ENCODE data around the gene ITPK1.

The ITPK1 gene

DNA sequence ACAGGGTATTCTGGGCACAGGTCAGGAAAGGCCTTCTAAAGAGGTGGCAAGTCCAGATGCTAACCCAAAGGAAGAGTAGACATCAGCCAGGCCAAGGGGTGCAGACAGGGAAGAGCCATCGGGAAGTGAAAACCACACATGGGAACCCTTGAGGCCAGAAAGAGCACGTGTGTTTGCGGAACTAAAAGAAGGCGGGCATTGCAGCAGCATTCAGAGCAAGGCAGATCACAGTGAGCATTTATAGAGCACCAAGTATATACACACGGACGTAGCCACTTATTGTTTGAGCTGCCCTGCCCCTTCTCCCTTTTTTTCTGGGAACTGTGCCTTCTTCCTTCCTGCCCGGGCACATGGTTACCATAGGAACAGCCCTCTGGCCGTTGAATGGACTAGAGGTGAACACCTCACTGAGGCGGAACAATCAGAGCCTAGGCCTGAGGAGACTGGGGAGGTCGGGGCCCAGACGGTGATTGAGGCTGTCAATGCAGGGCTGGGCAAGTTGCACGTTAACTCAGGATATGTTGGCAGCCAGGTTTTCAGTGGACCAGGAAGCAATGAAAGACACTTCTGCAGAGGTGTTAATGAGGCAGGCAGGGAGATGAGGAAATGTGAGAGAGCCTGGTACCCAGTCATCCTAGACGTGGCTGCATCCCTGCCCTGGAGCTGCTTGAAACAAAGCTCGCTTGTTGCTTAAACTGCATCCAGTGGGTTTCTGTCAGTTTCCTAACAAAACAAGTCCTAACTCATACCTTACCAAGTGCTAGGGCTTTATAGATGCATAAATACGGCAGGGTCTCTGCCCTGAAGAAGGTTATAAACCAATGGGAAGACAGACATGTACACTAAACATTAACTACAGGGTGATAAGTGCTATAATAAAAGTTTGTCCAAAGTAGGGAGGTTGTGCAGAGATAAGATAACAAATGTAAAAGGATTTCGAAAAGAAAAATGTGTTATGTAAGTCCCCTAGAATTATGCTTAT, 34.8 kb upstream of the ITPK1 start:
- no peak for TF ChIP-seq NFIC (IDR thresholded peaks at IDR 0.05)
- TF ChIP-seq, protein P1, sequence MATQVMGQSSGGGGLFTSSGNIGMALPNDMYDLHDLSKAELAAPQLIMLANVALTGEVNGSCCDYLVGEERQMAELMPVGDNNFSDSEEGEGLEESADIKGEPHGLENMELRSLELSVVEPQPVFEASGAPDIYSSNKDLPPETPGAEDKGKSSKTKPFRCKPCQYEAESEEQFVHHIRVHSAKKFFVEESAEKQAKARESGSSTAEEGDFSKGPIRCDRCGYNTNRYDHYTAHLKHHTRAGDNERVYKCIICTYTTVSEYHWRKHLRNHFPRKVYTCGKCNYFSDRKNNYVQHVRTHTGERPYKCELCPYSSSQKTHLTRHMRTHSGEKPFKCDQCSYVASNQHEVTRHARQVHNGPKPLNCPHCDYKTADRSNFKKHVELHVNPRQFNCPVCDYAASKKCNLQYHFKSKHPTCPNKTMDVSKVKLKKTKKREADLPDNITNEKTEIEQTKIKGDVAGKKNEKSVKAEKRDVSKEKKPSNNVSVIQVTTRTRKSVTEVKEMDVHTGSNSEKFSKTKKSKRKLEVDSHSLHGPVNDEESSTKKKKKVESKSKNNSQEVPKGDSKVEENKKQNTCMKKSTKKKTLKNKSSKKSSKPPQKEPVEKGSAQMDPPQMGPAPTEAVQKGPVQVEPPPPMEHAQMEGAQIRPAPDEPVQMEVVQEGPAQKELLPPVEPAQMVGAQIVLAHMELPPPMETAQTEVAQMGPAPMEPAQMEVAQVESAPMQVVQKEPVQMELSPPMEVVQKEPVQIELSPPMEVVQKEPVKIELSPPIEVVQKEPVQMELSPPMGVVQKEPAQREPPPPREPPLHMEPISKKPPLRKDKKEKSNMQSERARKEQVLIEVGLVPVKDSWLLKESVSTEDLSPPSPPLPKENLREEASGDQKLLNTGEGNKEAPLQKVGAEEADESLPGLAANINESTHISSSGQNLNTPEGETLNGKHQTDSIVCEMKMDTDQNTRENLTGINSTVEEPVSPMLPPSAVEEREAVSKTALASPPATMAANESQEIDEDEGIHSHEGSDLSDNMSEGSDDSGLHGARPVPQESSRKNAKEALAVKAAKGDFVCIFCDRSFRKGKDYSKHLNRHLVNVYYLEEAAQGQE (IDR thresholded peaks at IDR 0.05; ENCODE audit: low read depth): no peak
- no peak for TF ChIP-seq CEBPB (IDR thresholded peaks at IDR 0.05)
- no peak for TF ChIP-seq CREB1 (IDR thresholded peaks at IDR 0.05; ENCODE audit: low read depth)
- TF ChIP-seq USF1 (IDR thresholded peaks at IDR 0.05): no peak
- TF ChIP-seq EP300 (IDR thresholded peaks at IDR 0.05; ENCODE audit: borderline replicate concordance): no peak
- TF ChIP-seq YY1 (IDR thresholded peaks at IDR 0.05; ENCODE audit: low read depth): no peak
- TF ChIP-seq TEAD4 (IDR thresholded peaks at IDR 0.05): no peak
- no peak for TF ChIP-seq ZBTB7A (IDR thresholded peaks at IDR 0.05; ENCODE audit: low read depth)
- no peak for TF ChIP-seq EGR1 (IDR thresholded peaks at IDR 0.05)
- TF ChIP-seq, protein P2, sequence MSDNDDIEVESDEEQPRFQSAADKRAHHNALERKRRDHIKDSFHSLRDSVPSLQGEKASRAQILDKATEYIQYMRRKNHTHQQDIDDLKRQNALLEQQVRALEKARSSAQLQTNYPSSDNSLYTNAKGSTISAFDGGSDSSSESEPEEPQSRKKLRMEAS (IDR thresholded peaks at IDR 0.05): no peak
- TF ChIP-seq FOXM1 (IDR thresholded peaks at IDR 0.05; ENCODE audit: borderline replicate concordance, low read depth): no peak
- no peak for TF ChIP-seq RAD21 (IDR thresholded peaks at IDR 0.05; ENCODE audit: low read depth)
- no peak for TF ChIP-seq TAF1 (IDR thresholded peaks at IDR 0.05; ENCODE audit: low read depth)
- no peak for TF ChIP-seq TCF12 (IDR thresholded peaks at IDR 0.05; ENCODE audit: low read depth)

DNA sequence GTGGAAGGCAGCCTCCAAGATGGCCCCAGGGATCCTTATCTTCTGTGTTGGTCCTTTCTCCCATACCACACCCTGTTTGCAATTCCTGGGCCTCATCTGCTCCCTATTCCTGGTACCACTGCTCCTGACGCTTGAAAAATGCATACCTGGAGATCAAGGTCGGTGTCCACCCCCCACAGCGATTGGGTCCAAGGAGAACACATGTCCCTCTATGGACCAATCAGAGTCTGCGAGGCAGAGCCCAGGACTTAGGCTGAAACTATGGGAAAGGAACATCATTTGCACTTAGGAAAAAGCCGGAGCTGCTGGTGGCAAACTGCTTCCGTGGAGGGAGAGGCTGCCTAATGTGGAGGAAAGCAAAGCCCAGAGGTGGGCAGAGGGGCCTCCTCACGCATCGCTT, 33.3 kb upstream of the ITPK1 start:
- TF ChIP-seq TCF12 (IDR thresholded peaks at IDR 0.05; ENCODE audit: low read depth) (no peak), YY1 (IDR thresholded peaks at IDR 0.05; ENCODE audit: low read depth) (no peak), RAD21 (IDR thresholded peaks at IDR 0.05; ENCODE audit: low read depth) (no peak), CEBPB (IDR thresholded peaks at IDR 0.05) (no peak), NFIC (IDR thresholded peaks at IDR 0.05) (no peak), TAF1 (IDR thresholded peaks at IDR 0.05; ENCODE audit: low read depth) (no peak), FOXM1 (IDR thresholded peaks at IDR 0.05; ENCODE audit: borderline replicate concordance, low read depth) (no peak), EGR1 (IDR thresholded peaks at IDR 0.05) (no peak), EP300 (IDR thresholded peaks at IDR 0.05; ENCODE audit: borderline replicate concordance) (no peak), USF1 (IDR thresholded peaks at IDR 0.05) (no peak)
- TF ChIP-seq, protein P1 (IDR thresholded peaks at IDR 0.05; ENCODE audit: low read depth): no peak

DNA sequence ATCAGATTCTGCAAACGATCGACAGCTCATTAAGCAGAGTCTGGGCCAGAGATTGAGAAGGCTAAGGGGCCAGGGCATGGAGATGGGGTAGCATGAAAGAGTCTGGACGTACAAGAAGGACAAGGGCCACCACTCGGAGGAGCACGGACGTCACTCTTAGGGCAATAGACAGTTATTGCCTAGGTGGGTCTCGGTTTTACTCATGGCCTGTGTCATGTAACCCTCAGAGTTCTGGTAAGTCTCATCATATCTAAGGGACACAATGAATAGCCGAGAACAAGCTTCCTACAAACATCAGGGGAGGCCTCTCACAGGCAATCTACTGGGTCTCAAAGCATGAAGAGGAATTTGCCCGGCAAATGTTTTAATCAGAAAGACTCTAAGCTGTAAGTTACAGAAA, 30.4 kb upstream of the ITPK1 start:
- TF ChIP-seq, protein P2 (IDR thresholded peaks at IDR 0.05): no peak
- TF ChIP-seq, protein P1 (IDR thresholded peaks at IDR 0.05; ENCODE audit: low read depth): no peak
- no peak for TF ChIP-seq EGR1 (IDR thresholded peaks at IDR 0.05)
- no peak for TF ChIP-seq CEBPB (IDR thresholded peaks at IDR 0.05)
- no peak for TF ChIP-seq FOXM1 (IDR thresholded peaks at IDR 0.05; ENCODE audit: borderline replicate concordance, low read depth)
- TF ChIP-seq TEAD4 (IDR thresholded peaks at IDR 0.05): no peak
- TF ChIP-seq CREB1 (IDR thresholded peaks at IDR 0.05; ENCODE audit: low read depth): no peak
- TF ChIP-seq EP300 (IDR thresholded peaks at IDR 0.05; ENCODE audit: borderline replicate concordance): no peak
- TF ChIP-seq YY1 (IDR thresholded peaks at IDR 0.05; ENCODE audit: low read depth): no peak
- no peak for TF ChIP-seq NFIC (IDR thresholded peaks at IDR 0.05)
- no peak for TF ChIP-seq USF1 (IDR thresholded peaks at IDR 0.05)
- no peak for TF ChIP-seq RAD21 (IDR thresholded peaks at IDR 0.05; ENCODE audit: low read depth)
- no peak for TF ChIP-seq ZBTB7A (IDR thresholded peaks at IDR 0.05; ENCODE audit: low read depth)
- TF ChIP-seq TCF12 (IDR thresholded peaks at IDR 0.05; ENCODE audit: low read depth): no peak

Measured in Ishikawa (cell line).